Esophagus squamous epithelium (tissue), 4 donors: ENCODE data around the gene SMYD3.

ENCODE experiments used
- CTCF ChIP-seq, 6 experiments: fragments of 450-650 bp in 4 of 6; fragments of 200-600 bp in 2 of 6; sonication (generic) in 2 of 6; IDR thresholded peaks; one replicate each; pipeline ENCODE4 v1.5.1; 2016 to 2019; ENCODE audit warnings: antibody characterized with exemption in 6 of 6, mild to moderate bottlenecking in 4 of 6, moderate library complexity in 4 of 6
- POLR2A ChIP-seq, 4 donors: fragments of 450-650 bp; IDR thresholded peaks; one replicate each; pipeline ENCODE4 v1.6.1; 2017; ENCODE audit warnings: antibody characterized with exemption in 4 of 4, mild to moderate bottlenecking in 4 of 4, moderate library complexity in 3 of 4

DNA sequence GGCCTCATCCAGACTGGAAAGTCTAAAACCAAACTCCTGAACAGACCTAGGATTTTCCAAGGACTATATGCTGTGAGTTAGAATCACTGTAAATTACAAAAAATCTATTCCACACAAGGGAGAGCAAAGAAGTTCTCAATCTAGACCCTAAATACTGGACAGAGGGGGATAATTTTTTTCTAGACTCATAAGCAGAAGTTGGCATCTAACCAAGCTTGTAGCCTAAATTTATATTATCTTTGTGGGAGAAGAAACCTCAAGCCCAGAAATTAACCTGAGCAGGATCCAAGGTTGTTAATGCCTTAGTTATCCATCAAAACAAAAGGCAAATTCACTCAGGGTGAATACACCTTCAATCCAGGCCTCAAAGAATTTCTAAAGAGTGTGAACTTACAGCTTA, 290.2 kb downstream of the SMYD3 start:
- no peak for TF ChIP-seq CTCF (IDR thresholded peaks at IDR 0.05)
- TF ChIP-seq POLR2A (IDR thresholded peaks at IDR 0.05): no peak
